ENCODE data around the gene C22orf39.

C22orf39 gene

GRCh38 chr22:19447330-19448075, at the start of gene C22orf39:
Gene C22orf39 (minus strand): TSS chr22:19447711. CDS start chr22:19447688, 23 bp downstream.
- DNase-seq (ENCODE audit: low read depth in 2 of 2) = peak; percentile 73 to 82

GRCh38 chr22:19497245-19497644, 49.7 kb upstream of the C22orf39 start:
- no peak for DNase-seq (ENCODE audit: low read depth in 2 of 2)

- DNase-seq (ENCODE audit: low read depth in 2 of 2) = no peak
Observed at GRCh38 chr22:19496324-19496630, 48.8 kb upstream of the C22orf39 start.

- no peak for DNase-seq (ENCODE audit: low read depth in 2 of 2)
Observed at GRCh38 chr22:19495562-19496323, 48.2 kb upstream of the C22orf39 start.

- DNase-seq (ENCODE audit: low read depth in 2 of 2) = no peak
Observed at GRCh38 chr22:19494676-19495173, 47.2 kb upstream of the C22orf39 start.

GRCh38 chr22:19494001-19494560, 46.6 kb upstream of the C22orf39 start:
- no peak for DNase-seq (ENCODE audit: low read depth in 2 of 2)

GRCh38 chr22:19492504-19493174, 45.1 kb upstream of the C22orf39 start:
- DNase-seq (ENCODE audit: low read depth in 2 of 2) = no peak

GRCh38 chr22:19490628-19491230, 43.2 kb upstream of the C22orf39 start:
- no peak for DNase-seq (ENCODE audit: low read depth in 2 of 2)

GRCh38 chr22:19488884-19489843, 41.7 kb upstream of the C22orf39 start:
- DNase-seq (ENCODE audit: low read depth in 2 of 2) = no peak

- no peak for DNase-seq (ENCODE audit: low read depth in 2 of 2)
Observed at GRCh38 chr22:19488285-19488684, 40.8 kb upstream of the C22orf39 start.

- no peak for DNase-seq (ENCODE audit: low read depth in 2 of 2)
Observed at GRCh38 chr22:19483481-19484244, 36.2 kb upstream of the C22orf39 start.

- no peak for DNase-seq (ENCODE audit: low read depth in 2 of 2)
Observed at GRCh38 chr22:19482297-19482696, 34.8 kb upstream of the C22orf39 start.

GRCh38 chr22:19480789-19481188, 33.3 kb upstream of the C22orf39 start:
- DNase-seq (ENCODE audit: low read depth in 2 of 2) = no peak

- no peak for DNase-seq (ENCODE audit: low read depth in 2 of 2)
Observed at GRCh38 chr22:19480173-19480568, 32.7 kb upstream of the C22orf39 start.

- DNase-seq (ENCODE audit: low read depth in 2 of 2) = peak; percentile 79 to 86
Observed at GRCh38 chr22:19479355-19480172, 32.1 kb upstream of the C22orf39 start, which contains the start of gene CDC45. Gene CDC45 (plus strand): TSS chr22:19479920. CDS start chr22:19479969, 49 bp downstream.

GRCh38 chr22:19478901-19479354, 31.4 kb upstream of the C22orf39 start, which contains the start of gene UFD1:
Gene UFD1 (minus strand): TSS chr22:19479193. CDS start chr22:19479085, 108 bp downstream.
- peak; percentile 55 to 69 for DNase-seq (ENCODE audit: low read depth in 2 of 2)

- DNase-seq (ENCODE audit: low read depth in 2 of 2) = no peak
Observed at GRCh38 chr22:19478045-19478900, 30.8 kb upstream of the C22orf39 start.
